OCI-LY3 (cell line): ENCODE results near the gene NDUFA13.

Experiments
- H2AFZ ChIP-seq: fragments of 200-600, 300-600 bp; shearing (Covaris generic); 2 replicates; pipeline ENCODE4 v1.6.0; 2014; ENCODE audit warnings: antibody characterized with exemption, low read depth, low read length
- H3K27ac ChIP-seq: fragments of 200-600, 300-600 bp; sonication (generic); 2 replicates; pipeline ENCODE4 v1.5.1; 2014; ENCODE audit warnings: mild to moderate bottlenecking, low read length, moderate library complexity, mixed read lengths
- H3K27me3 ChIP-seq: fragments of 200-600, 300-600 bp; sonication (generic); 2 replicates; pipeline ENCODE4 v1.6.1; 2014; ENCODE audit warnings: low read depth, low read length, mixed read lengths
- H3K36me3 ChIP-seq: fragments of 200-600, 300-600 bp; sonication (generic); replicated peaks from 2 replicates; pipeline ENCODE3; 2014; ENCODE audit warnings: low read depth, low read length, mixed read lengths
- H3K4me1 ChIP-seq: fragments of 300-600, 200-600 bp; sonication (generic); 2 replicates; pipeline ENCODE4 v1.6.1; 2014; ENCODE audit warnings: low read length, mixed read lengths
- H3K4me2 ChIP-seq: fragments of 200-600, 300-600 bp; sonication (generic); 2 replicates; pipeline ENCODE4 v1.6.1; 2014; ENCODE audit warnings: low read length, mixed read lengths
- H3K4me3 ChIP-seq: fragments of 300-600, 200-600 bp; sonication (generic); 2 replicates; pipeline ENCODE4 v1.5.1; 2014; ENCODE audit warnings: antibody characterized with exemption, mild to moderate bottlenecking, low read length, moderate library complexity
- H3K79me2 ChIP-seq: fragments of 300-600, 200-600 bp; shearing (Covaris generic); 2 replicates; pipeline ENCODE4 v1.6.1; 2014; ENCODE audit warnings: mild to moderate bottlenecking, low read length, mixed read lengths
- H3K9ac ChIP-seq: fragments of 300-600, 200-600 bp; shearing (Covaris generic); 2 replicates; pipeline ENCODE4 v1.6.0; 2014; ENCODE audit warnings: mild to moderate bottlenecking, low read length, moderate library complexity
- H3K9me3 ChIP-seq: fragments of 200-600, 300-600 bp; shearing (Covaris generic); 2 replicates; pipeline ENCODE4 v1.6.1; 2014; ENCODE audit warnings: low read length, mixed read lengths; ENCODE audit not compliant: insufficient read depth
- H4K20me1 ChIP-seq: fragments of 200-600, 300-600 bp; sonication (generic); 2 replicates; pipeline ENCODE4 v1.6.1; 2016; ENCODE audit warnings: low read length, mixed read lengths; ENCODE audit not compliant: insufficient read depth
- CTCF ChIP-seq: fragments of 200-600, 300-600 bp; sonication (generic); IDR thresholded peaks from 2 replicates; pipeline ENCODE4 v1.5.1; 2014; ENCODE audit warnings: antibody characterized with exemption, low read length, low read depth
- EZH2phosphoT487 ChIP-seq: fragments of 200-600 bp; shearing (Covaris generic); IDR thresholded peaks from 2 replicates; pipeline ENCODE4 v1.6.1; 2018; ENCODE audit warnings: antibody characterized with exemption, mixed run types, low read depth

NDUFA13 gene

GRCh38 chr19:19543640-19544039 is 27.6 kb downstream of the NDUFA13 start:
- TF ChIP-seq CTCF: no peak
- TF ChIP-seq EZH2phosphoT487: no peak
- no peaks in the 10 kb centered on the region for H3K79me2 ChIP-seq
- no peak overlapping the region for H3K4me3 ChIP-seq

DNA sequence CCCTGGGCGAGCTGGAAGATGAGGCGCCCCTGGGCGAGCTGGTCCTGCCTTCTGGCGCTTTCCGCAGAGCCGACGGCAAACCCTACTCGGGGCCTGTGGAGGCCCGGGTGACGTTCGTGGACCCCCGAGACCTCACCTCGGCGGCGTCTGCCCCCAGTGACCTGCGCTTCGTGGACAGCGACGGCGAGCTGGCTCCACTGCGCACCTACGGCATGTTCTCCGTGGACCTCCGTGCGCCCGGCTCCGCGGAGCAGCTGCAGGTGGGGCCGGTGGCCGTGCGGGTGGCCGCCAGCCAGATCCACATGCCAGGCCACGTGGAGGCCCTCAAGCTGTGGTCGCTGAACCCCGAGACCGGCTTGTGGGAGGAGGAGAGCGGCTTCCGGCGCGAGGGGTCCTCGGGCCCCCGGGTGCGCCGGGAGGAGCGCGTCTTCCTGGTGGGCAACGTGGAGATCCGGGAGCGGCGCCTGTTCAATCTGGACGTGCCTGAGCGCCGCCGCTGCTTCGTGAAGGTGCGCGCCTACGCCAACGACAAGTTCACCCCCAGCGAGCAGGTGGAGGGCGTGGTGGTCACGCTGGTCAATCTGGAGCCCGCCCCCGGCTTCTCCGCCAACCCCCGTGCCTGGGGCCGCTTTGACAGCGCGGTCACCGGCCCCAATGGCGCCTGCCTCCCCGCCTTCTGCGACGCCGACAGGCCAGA is 28.4 kb downstream of the NDUFA13 start:
- no peak overlapping the region for H3K9ac ChIP-seq
- no peaks in the 10 kb centered on the region for H3K79me2 ChIP-seq
- no peaks in the 10 kb centered on the region for H3K9me3 ChIP-seq
- H4K20me1 ChIP-seq: no peaks in the 10 kb centered on the region
- H3K36me3 ChIP-seq: no peaks in the 10 kb centered on the region
- H3K4me3 ChIP-seq: no peak overlapping the region
- H3K27me3 ChIP-seq: no peaks in the 10 kb centered on the region
- H3K4me2 ChIP-seq: no peak overlapping the region
- H2AFZ ChIP-seq: no peak overlapping the region
- no peak overlapping the region for H3K27ac ChIP-seq
- no peaks in the 10 kb centered on the region for H3K4me1 ChIP-seq
- TF ChIP-seq EZH2phosphoT487 (no peak), CTCF (no peak)

More at GRCh38 chr19:19543640-19544039, 27.6 kb downstream of the NDUFA13 start:
- no peak overlapping the region for H3K9ac ChIP-seq
- H3K27ac ChIP-seq: no peak overlapping the region
- no peaks in the 10 kb centered on the region for H3K4me1 ChIP-seq
- no peak overlapping the region for H2AFZ ChIP-seq
- H4K20me1 ChIP-seq: no peaks in the 10 kb centered on the region
- no peaks in the 10 kb centered on the region for H3K9me3 ChIP-seq
- no peaks in the 10 kb centered on the region for H3K27me3 ChIP-seq
- H3K4me2 ChIP-seq: no peak overlapping the region
- H3K36me3 ChIP-seq: no peaks in the 10 kb centered on the region

- Histone ChIP-seq H3K79me2 (no peaks in the 10 kb centered on the region), H3K27me3 (no peaks in the 10 kb centered on the region), H4K20me1 (no peaks in the 10 kb centered on the region), H3K36me3 (no peaks in the 10 kb centered on the region), H2AFZ (no peak overlapping the region), H3K9ac (no peak overlapping the region), H3K9me3 (no peaks in the 10 kb centered on the region), H3K4me1 (no peaks in the 10 kb centered on the region), H3K4me2 (no peak overlapping the region), H3K4me3 (no peak overlapping the region), H3K27ac (no peak overlapping the region)
- no peak for TF ChIP-seq CTCF
- no peak for TF ChIP-seq EZH2phosphoT487
Observed at GRCh38 chr19:19544954-19545591, 29.0 kb downstream of the NDUFA13 start.

- H3K27ac ChIP-seq: no peak overlapping the region
- H3K4me2 ChIP-seq: no peak overlapping the region
- H4K20me1 ChIP-seq: no peaks in the 10 kb centered on the region
- no peaks in the 10 kb centered on the region for H3K4me1 ChIP-seq
- H3K9ac ChIP-seq: no peak overlapping the region
- H3K36me3 ChIP-seq: no peaks in the 10 kb centered on the region
- no peaks in the 10 kb centered on the region for H3K27me3 ChIP-seq
- no peak for TF ChIP-seq CTCF
- TF ChIP-seq EZH2phosphoT487: no peak
- H3K9me3 ChIP-seq: no peaks in the 10 kb centered on the region
- H3K4me3 ChIP-seq: no peak overlapping the region
- H2AFZ ChIP-seq: no peak overlapping the region
- no peaks in the 10 kb centered on the region for H3K79me2 ChIP-seq
Observed at GRCh38 chr19:19545707-19546106, 29.7 kb downstream of the NDUFA13 start.
